Activated CD8-positive, alpha-beta T cell treated with anti-CD3 and anti-CD28 coated beads, Interleukin-2, amount 10 ng/mL, durations not matched to agents 7 days and 5 days (primary cell): ENCODE measurements around the gene WNK2. TPM values are rescaled to one million over a fixed set of nuclear protein-coding genes. Genes with fewer than 3 reads are reported as not detected.

Source experiments
- ATAC-seq: fragments of 150-1000 bp; cut with Tn5 transposase; one replicate; pipeline ENCODE4 v1.10.0; 2021; ENCODE audit warnings: moderate library complexity
- CTCF ChIA-PET: fragments of 350-600 bp; sonication (Branson Sonifier 250); formaldehyde crosslinking; loops from one replicate; lab custom pipeline; 2021; ENCODE audit warnings: antibody characterized with exemption; lab: Charles Lee
- POLR2A ChIA-PET: fragments of 350-600 bp; sonication (Branson Sonifier 250); formaldehyde crosslinking; loops from one replicate; lab custom pipeline; 2021; ENCODE audit warnings: antibody characterized with exemption; lab: Charles Lee
- DNase-seq: peaks from one replicate; pipeline ENCODE4 v3.0.0-alpha.2; 2020
- H3K27ac Mint-ChIP-seq: one replicate; pipeline ENCODE4 v1.8.0; 2021; ENCODE audit warnings: mild to moderate bottlenecking, mixed read lengths
- H3K27me3 Mint-ChIP-seq: one replicate; pipeline ENCODE4 v1.8.0; 2021; ENCODE audit warnings: low read depth, mixed read lengths
- H3K36me3 Mint-ChIP-seq: one replicate; pipeline ENCODE4 v1.8.0; 2021; ENCODE audit warnings: low read depth, mixed read lengths
- H3K4me1 Mint-ChIP-seq: one replicate; pipeline ENCODE4 v1.8.0; 2021; ENCODE audit warnings: low read depth, mixed read lengths
- H3K4me3 Mint-ChIP-seq: one replicate; pipeline ENCODE4 v1.8.0; 2021; ENCODE audit warnings: mild to moderate bottlenecking, mixed read lengths
- H3K9me3 Mint-ChIP-seq: one replicate; pipeline ENCODE4 v1.8.0; 2022; ENCODE audit warnings: mixed read lengths; ENCODE audit not compliant: insufficient read depth
- total RNA-seq, 2 experiments: library from RNA; stranded (reverse); gene quantifications; one replicate each; pipeline ENCODE4 v1.2.3, GENCODE V29; 2021

WNK2 gene
- total RNA-seq, 2 experiments from 2014 or later: not detected

- ChIA-PET POLR2A (no interaction called here), CTCF (no interaction called here)
- ATAC-seq: no peak
- Mint-ChIP-seq H3K4me1 (no peaks in the 10 kb centered on the region), H3K27me3 (peaks cover 4% of the 10 kb centered on the region), H3K9me3 (peaks cover 5% of the 10 kb centered on the region), H3K4me3 (no peak overlapping the region), H3K27ac (no peak overlapping the region), H3K36me3 (no peaks in the 10 kb centered on the region)
- no peak for DNase-seq
Measured at GRCh38 chr9:93218161-93218560, 34.2 kb downstream of the WNK2 start.

GRCh38 chr9:93218671-93219420, 34.9 kb downstream of the WNK2 start:
- Mint-ChIP-seq H3K36me3 (no peaks in the 10 kb centered on the region), H3K4me1 (no peaks in the 10 kb centered on the region), H3K27me3 (peaks cover 4% of the 10 kb centered on the region), H3K4me3 (no peak overlapping the region), H3K27ac (no peak overlapping the region), H3K9me3 (peaks cover 5% of the 10 kb centered on the region)
- ChIA-PET CTCF (no interaction called here), POLR2A (no interaction called here)
- ATAC-seq (no peak), DNase-seq (no peak)

GRCh38 chr9:93219692-93220091, 35.8 kb downstream of the WNK2 start:
- Mint-ChIP-seq H3K27me3 (peaks cover 6% of the 10 kb centered on the region), H3K36me3 (no peaks in the 10 kb centered on the region), H3K27ac (no peak overlapping the region), H3K4me3 (no peak overlapping the region), H3K9me3 (peaks cover 5% of the 10 kb centered on the region), H3K4me1 (no peaks in the 10 kb centered on the region)
- ATAC-seq (no peak), DNase-seq (no peak)
- ChIA-PET CTCF (no interaction called here), POLR2A (no interaction called here)

GRCh38 chr9:93220627-93221026, 36.7 kb downstream of the WNK2 start:
- DNase-seq: no peak
- ChIA-PET CTCF (no interaction called here), POLR2A (no interaction called here)
- peaks cover 8% of the 10 kb centered on the region for H3K27me3 Mint-ChIP-seq
- H3K4me1 Mint-ChIP-seq: no peaks in the 10 kb centered on the region
- H3K36me3 Mint-ChIP-seq: no peaks in the 10 kb centered on the region
- H3K27ac Mint-ChIP-seq: no peak overlapping the region
- H3K9me3 Mint-ChIP-seq: peaks cover 3% of the 10 kb centered on the region
- ATAC-seq: no peak
- H3K4me3 Mint-ChIP-seq: no peak overlapping the region

GRCh38 chr9:93221044-93221443, 37.1 kb downstream of the WNK2 start:
- Mint-ChIP-seq H3K4me3 (no peak overlapping the region), H3K27me3 (peaks cover 7% of the 10 kb centered on the region), H3K4me1 (no peaks in the 10 kb centered on the region), H3K27ac (no peak overlapping the region), H3K36me3 (no peaks in the 10 kb centered on the region), H3K9me3 (no peaks in the 10 kb centered on the region)
- ChIA-PET POLR2A (no interaction called here), CTCF (no interaction called here)
- ATAC-seq (no peak), DNase-seq (no peak)

- POLR2A ChIA-PET: no interaction called here
Measured at GRCh38 chr9:93222890-93223259, 38.9 kb downstream of the WNK2 start.

GRCh38 chr9:93223260-93224180, 39.6 kb downstream of the WNK2 start:
- DNase-seq: no peak
- ATAC-seq: no peak
- no peaks in the 10 kb centered on the region for H3K9me3 Mint-ChIP-seq
- ChIA-PET CTCF (no interaction called here), POLR2A (no interaction called here)
- H3K36me3 Mint-ChIP-seq: no peaks in the 10 kb centered on the region
- H3K4me3 Mint-ChIP-seq: no peak overlapping the region
- no peaks in the 10 kb centered on the region for H3K4me1 Mint-ChIP-seq
- H3K27ac Mint-ChIP-seq: no peak overlapping the region
- peaks cover 7% of the 10 kb centered on the region for H3K27me3 Mint-ChIP-seq

More at GRCh38 chr9:93222890-93223259, 38.9 kb downstream of the WNK2 start:
- no peaks in the 10 kb centered on the region for H3K36me3 Mint-ChIP-seq
- CTCF ChIA-PET: no interaction called here
- no peaks in the 10 kb centered on the region for H3K9me3 Mint-ChIP-seq
- H3K27me3 Mint-ChIP-seq: peaks cover 7% of the 10 kb centered on the region
- ATAC-seq: no peak
- no peak for DNase-seq
- no peak overlapping the region for H3K4me3 Mint-ChIP-seq
- H3K27ac Mint-ChIP-seq: no peak overlapping the region
- no peaks in the 10 kb centered on the region for H3K4me1 Mint-ChIP-seq

- POLR2A ChIA-PET: no interaction called here
- DNase-seq: no peak
- no peak for ATAC-seq
- CTCF ChIA-PET: no interaction called here
- H3K4me1 Mint-ChIP-seq: no peaks in the 10 kb centered on the region
- peaks cover 7% of the 10 kb centered on the region for H3K27me3 Mint-ChIP-seq
- H3K27ac Mint-ChIP-seq: no peak overlapping the region
- no peaks in the 10 kb centered on the region for H3K36me3 Mint-ChIP-seq
- no peaks in the 10 kb centered on the region for H3K9me3 Mint-ChIP-seq
- H3K4me3 Mint-ChIP-seq: no peak overlapping the region
Measured at GRCh38 chr9:93224591-93224990, 40.7 kb downstream of the WNK2 start.

- peaks cover 11% of the 10 kb centered on the region for H3K27me3 Mint-ChIP-seq
- no peak overlapping the region for H3K4me3 Mint-ChIP-seq
- H3K36me3 Mint-ChIP-seq: no peaks in the 10 kb centered on the region
- H3K4me1 Mint-ChIP-seq: peaks cover 5% of the 10 kb centered on the region
- H3K9me3 Mint-ChIP-seq: no peaks in the 10 kb centered on the region
- no peak for DNase-seq
- ChIA-PET POLR2A (no interaction called here), CTCF (interaction anchor here (0.6 kb wide), 1 partner anchor 9 kb away, joined by 3 read pairs; no protein-coding TSS in a partner anchor)
- H3K27ac Mint-ChIP-seq: no peak overlapping the region
- no peak for ATAC-seq
Measured at GRCh38 chr9:93225417-93225816, 41.5 kb downstream of the WNK2 start.

GRCh38 chr9:93225892-93226291, 42.0 kb downstream of the WNK2 start:
- peaks cover 11% of the 10 kb centered on the region for H3K27me3 Mint-ChIP-seq
- ATAC-seq: no peak
- CTCF ChIA-PET: no interaction called here
- DNase-seq: no peak
- no peaks in the 10 kb centered on the region for H3K36me3 Mint-ChIP-seq
- no peaks in the 10 kb centered on the region for H3K9me3 Mint-ChIP-seq
- POLR2A ChIA-PET: no interaction called here
- H3K27ac Mint-ChIP-seq: no peak overlapping the region
- no peak overlapping the region for H3K4me3 Mint-ChIP-seq
- H3K4me1 Mint-ChIP-seq: peaks cover 5% of the 10 kb centered on the region

- peaks cover 12% of the 10 kb centered on the region for H3K27me3 Mint-ChIP-seq
Measured at GRCh38 chr9:93226819-93227218, 42.9 kb downstream of the WNK2 start.

GRCh38 chr9:93228030-93228429, 44.1 kb downstream of the WNK2 start:
- peaks cover 9% of the 10 kb centered on the region for H3K4me1 Mint-ChIP-seq
- no peak overlapping the region for H3K4me3 Mint-ChIP-seq
- ChIA-PET CTCF (no interaction called here), POLR2A (no interaction called here)
- DNase-seq: no peak
- no peak overlapping the region for H3K27ac Mint-ChIP-seq
- ATAC-seq: no peak
- no peaks in the 10 kb centered on the region for H3K9me3 Mint-ChIP-seq
- H3K36me3 Mint-ChIP-seq: no peaks in the 10 kb centered on the region
- peaks cover 14% of the 10 kb centered on the region for H3K27me3 Mint-ChIP-seq

More at GRCh38 chr9:93226819-93227218, 42.9 kb downstream of the WNK2 start:
- ChIA-PET CTCF (no interaction called here), POLR2A (no interaction called here)
- ATAC-seq (no peak), DNase-seq (no peak)
- H3K36me3 Mint-ChIP-seq: no peaks in the 10 kb centered on the region
- H3K9me3 Mint-ChIP-seq: no peaks in the 10 kb centered on the region
- H3K4me3 Mint-ChIP-seq: no peak overlapping the region
- peaks cover 9% of the 10 kb centered on the region for H3K4me1 Mint-ChIP-seq
- no peak overlapping the region for H3K27ac Mint-ChIP-seq
